Measurements from ENCODE around the gene CAMTA1.
"Not testable (repeated sequence)": the region's sequence is repeated elsewhere in the genome, so short reads cannot be mapped to it uniquely, and the experiment has no call there.

CAMTA1 gene

GRCh38 chr1:7410156-7410555 lies 624.9 kb downstream of the CAMTA1 start:
- no peak for DNase-seq (ENCODE audit: low read depth)
- TF ChIP-seq CTCF (IDR thresholded peaks at IDR 0.05; ENCODE audit: control insufficient read depth, insufficient read depth, low read depth, low read length, missing control alignments): no peak

GRCh38 chr1:7417618-7418017 lies 632.4 kb downstream of the CAMTA1 start:
- not testable (repeated sequence) for DNase-seq (ENCODE audit: low read depth); H3K4me3 ChIP-seq (ENCODE audit: control insufficient read depth, low read depth, low read length)

More at GRCh38 chr1:7410156-7410555, 624.9 kb downstream of the CAMTA1 start:
- no peak overlapping the region for H3K4me3 ChIP-seq (ENCODE audit: control insufficient read depth, low read depth, low read length)

GRCh38 chr1:7418442-7419080 lies 633.3 kb downstream of the CAMTA1 start:
- TF ChIP-seq CTCF (IDR thresholded peaks at IDR 0.05; ENCODE audit: control insufficient read depth, insufficient read depth, low read depth, low read length, missing control alignments): no peak
- no peak overlapping the region for H3K4me3 ChIP-seq (ENCODE audit: control insufficient read depth, low read depth, low read length)
- DNase-seq (ENCODE audit: low read depth): no peak

GRCh38 chr1:7420098-7420445 lies 634.8 kb downstream of the CAMTA1 start:
- TF ChIP-seq CTCF (IDR thresholded peaks at IDR 0.05; ENCODE audit: control insufficient read depth, insufficient read depth, low read depth, low read length, missing control alignments): no peak
- no peak overlapping the region for H3K4me3 ChIP-seq (ENCODE audit: control insufficient read depth, low read depth, low read length)
- DNase-seq (ENCODE audit: low read depth): no peak

- no peak for DNase-seq (ENCODE audit: low read depth)
- TF ChIP-seq CTCF (IDR thresholded peaks at IDR 0.05; ENCODE audit: control insufficient read depth, insufficient read depth, low read depth, low read length, missing control alignments): no peak
- H3K4me3 ChIP-seq (ENCODE audit: control insufficient read depth, low read depth, low read length): no peak overlapping the region
Observed at GRCh38 chr1:7420470-7421100, 635.3 kb downstream of the CAMTA1 start.

- DNase-seq (ENCODE audit: low read depth): no peak
- no peak overlapping the region for H3K4me3 ChIP-seq (ENCODE audit: control insufficient read depth, low read depth, low read length)
Observed at GRCh38 chr1:7421471-7422075, 636.3 kb downstream of the CAMTA1 start.

More at GRCh38 chr1:7421471-7422075, 636.3 kb downstream of the CAMTA1 start:
- TF ChIP-seq CTCF (IDR thresholded peaks at IDR 0.05; ENCODE audit: control insufficient read depth, insufficient read depth, low read depth, low read length, missing control alignments): no peak

Data from AG09309 (cell line).